Raji (cell line): ENCODE results near the gene PPP1R16B.

Experiments
- POLR2A ChIP-seq: IDR thresholded peaks from 2 replicates; pipeline ENCODE4 v1.6.1; 2011; ENCODE audit warnings: low read depth, low read length, control low read depth; ENCODE audit not compliant: insufficient read depth

PPP1R16B gene

DNA sequence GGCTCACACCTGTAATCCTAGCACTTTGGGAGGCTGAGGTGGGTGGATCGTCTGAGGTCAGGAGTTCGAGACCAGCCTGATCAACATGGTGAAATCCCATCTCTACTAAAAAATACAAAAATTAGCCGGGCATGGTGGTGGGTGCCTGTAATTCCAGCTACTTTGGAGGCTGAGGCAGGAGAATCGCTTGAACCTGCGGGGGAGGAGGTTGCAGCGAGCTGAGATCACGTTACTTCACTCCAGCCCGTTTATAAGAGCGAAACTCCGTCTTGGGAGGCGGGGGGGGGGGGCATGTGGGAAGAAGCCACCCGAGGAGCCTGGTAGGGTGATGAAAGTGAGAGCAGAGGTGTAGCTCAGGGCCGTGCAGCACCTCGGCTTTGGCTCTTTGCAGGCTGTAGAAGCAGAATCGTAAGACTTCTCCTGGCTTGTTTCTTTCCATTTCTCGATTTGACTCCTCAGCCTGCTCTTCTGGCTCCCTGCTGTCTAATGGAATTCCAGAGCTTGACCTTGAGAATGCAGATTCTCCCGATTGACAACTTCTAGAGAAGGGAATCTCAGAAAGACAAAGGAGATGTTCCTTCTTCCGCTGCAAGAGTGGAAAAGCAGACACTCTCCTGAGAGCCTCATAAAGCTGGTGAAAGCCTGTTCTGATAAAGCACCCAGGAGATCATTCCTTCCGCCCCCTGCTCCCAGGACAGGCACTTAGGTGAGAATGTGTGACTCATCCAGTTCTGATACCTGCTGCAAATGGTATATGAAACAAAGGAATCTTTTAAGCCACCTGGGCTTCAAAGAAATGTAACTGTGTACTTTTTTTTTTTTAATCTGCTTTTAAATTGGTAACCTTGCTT is 26.0 kb upstream of the PPP1R16B start:
- TF ChIP-seq POLR2A, result no peak

DNA sequence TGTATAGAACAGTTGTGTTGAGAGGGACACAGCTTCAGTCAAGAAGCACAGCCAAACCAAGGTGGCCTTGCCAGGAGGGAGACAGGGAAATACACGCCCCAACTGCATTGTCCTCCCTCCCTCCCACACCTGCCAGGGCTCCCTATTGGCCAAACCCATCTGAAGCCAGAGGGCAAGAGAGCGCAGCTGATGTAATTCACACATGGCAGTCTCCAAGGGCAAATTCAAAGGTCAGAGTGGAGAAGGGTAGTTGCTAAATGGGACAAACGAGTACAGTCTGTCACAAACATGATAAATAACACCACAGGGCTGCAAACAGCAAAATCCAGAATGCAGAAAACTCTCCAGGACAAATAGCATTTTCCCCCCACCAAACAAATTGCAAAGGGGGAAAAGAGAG is 23.2 kb upstream of the PPP1R16B start:
- no peak for TF ChIP-seq POLR2A

DNA sequence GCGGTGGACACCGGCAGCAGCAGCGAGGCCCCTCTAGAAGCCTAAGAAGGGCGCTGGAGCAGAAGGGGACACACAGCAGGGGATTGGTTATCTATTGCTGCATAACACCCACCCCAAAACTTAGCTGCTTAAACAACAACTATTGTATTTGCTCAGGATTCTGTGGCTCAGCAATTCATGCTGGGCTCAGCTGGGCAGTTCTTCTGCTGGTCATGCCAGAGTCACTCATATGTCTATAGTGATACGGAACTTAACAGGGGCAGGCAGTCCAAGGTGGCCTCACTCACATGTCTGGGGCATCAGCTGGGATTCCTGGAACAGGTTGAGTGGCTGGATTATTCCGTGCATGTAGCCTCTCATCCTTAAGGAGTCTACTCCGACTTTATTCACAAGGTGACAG is 17.6 kb upstream of the PPP1R16B start:
- TF ChIP-seq POLR2A, result no peak

DNA sequence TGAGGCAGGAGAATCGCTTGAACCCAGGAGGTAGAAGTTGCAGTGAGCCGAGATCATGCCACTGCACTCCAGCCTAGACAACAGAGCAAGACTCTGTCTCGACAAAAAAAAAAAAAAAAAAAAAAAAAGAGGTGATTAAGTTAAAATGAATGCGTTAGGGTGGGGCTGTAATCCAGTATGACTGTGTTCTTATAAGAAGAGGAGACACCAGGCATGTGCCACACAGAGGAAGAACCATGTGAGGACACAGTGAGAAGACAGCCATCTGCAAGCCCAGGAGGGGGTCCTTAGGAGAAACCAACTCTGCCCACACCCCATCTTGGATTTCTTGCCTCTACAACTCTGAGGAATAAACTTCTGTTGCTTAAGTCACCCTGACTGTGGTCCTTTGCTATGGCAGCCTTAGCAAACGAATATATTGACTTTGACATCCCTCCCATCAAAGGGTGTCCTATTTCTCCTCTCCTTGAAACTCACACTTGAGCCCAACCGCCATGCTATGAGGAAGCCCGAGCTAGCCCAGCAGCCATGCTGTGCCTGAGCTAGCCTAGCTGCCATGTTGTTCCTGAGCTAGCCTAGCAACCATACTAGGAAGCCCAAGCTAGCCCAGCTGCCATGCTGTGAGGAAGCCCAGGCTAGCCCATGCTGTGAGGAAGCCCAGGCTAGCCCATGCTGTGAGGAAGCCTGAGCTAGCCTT is 15.8 kb upstream of the PPP1R16B start:
- no peak for TF ChIP-seq POLR2A

DNA sequence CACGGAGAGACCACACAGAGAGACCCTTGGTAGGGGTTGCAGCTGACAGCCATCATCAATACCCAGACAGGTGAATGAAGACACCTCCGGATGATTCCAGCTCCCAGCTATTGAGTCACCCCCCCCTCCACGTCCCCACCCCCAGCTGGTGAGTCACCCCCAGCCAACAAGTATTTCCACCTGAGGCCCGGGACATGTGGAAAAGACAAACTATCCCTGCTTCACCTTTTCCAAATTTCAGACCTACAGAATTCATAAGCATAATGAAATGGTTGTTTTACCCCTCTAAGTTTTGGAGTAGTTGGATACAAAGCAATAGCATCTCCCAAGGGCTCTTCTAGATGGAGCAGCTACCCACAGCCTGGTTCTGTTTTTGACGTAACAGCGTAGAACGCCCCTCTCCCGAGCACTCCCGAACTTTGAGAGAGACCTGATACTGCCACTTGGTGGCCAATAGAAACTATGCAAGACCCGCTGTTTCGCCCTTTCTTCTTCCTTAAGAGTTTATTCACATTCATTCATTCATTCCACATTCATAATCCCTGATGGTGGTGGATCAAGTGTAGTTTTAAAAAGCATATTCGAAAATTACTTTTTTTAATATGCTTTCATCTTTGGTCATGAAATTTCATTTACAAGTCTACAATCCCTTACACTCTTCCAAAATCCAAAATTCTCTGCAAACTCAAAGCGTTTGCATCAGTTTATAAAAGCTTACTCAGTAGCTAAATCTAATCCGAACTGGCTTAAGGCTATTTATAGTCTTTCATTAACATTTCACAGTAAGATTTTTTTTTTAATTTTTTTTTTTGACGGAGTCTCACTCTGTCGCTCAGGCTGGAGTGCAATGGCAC is 15.1 kb upstream of the PPP1R16B start:
- no peak for TF ChIP-seq POLR2A

DNA sequence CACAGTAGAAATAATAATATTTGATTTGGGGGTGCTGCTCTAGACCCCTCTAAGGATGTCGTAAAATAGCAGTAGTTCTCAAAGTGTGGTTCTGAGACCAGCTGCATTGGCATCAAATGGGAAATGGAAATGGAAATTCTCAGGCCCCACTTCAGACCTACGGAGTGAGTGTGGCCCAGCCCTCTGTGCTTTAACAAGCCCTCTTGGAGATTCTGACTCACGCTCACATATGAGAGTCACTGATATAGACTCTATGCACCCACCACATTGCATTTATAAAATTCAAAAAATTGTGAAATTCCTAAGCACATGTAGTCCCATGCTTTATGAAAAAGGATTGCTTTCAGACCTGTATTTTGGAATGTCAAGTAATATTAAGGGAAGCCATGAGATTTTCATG is 14.2 kb upstream of the PPP1R16B start:
- no peak for TF ChIP-seq POLR2A

DNA sequence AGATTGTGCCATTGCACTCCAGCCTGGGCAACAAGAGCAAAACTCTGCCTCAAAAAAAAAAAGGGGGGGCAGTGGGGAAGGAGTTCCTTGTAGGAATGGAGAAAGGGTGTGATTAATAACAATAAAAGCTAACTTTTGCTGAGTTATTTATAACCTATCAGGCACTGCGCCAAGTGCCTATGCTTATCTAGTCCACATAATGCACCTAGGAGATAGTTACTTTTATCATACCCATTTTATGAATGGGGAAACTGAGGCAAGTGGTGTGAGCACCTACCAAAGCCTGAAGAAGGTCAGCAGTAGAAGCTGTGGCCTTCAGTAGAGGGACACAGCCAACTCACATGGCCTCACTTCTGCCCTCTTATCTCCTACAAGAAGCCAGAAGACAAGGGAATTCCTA is 13.6 kb upstream of the PPP1R16B start:
- TF ChIP-seq POLR2A, result no peak

DNA sequence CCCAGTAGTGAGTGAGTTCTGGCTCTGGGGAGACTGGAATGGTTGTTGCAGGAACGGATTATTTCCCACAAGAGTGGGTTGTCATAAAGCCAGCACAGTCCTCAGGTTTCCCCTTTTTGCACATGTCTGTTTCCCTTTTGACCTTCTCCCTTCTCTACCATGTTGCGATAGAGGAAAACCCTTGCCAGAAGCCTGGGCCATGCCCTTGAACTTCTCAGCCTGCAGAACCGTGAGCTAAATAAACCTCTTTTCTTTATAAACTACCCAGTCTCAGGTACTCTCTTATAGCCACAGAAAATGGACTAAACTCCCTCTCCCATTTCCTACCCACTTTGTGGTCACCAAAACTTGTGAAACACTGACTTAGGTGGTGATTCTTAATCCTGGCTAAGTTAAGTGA is 7.2 kb upstream of the PPP1R16B start:
- no peak for TF ChIP-seq POLR2A

DNA sequence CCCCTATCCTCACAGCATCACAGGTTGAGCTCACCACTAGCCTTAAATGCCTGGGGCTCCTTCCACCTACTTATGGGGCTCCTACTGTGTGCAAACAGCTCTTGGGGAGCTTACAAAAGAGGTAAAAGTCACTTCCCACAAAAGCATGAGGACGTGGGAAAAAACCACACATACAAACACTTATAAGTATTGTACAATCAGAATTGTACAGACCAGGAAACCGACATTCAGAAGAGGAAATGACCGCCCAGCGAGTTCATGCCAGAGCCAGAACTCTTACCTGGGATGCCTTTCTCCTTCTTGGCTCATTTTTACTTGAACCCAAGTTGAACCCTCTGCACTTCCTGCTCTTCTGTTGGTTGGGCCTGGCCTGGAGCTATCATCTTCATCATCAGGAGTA is 6.3 kb upstream of the PPP1R16B start:
- TF ChIP-seq POLR2A, result no peak

DNA sequence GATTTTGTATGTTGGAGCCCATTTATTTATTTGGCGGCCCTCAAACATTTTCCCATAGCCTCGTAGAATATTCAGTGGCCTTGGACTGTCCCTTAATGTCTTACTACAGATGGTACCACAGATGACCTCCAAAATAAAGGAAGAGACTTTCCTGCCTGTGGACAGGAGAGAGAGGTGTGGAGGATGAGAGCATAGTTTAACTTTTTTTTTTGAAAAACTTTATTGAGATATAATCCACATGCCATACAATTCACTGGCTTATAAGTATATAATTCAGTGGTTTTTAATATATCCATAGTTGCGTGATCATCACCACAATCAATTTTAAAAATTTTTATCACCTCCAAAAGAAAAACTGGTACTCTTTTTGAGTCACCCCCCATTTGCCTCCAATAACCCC is 4.6 kb upstream of the PPP1R16B start:
- no peak for TF ChIP-seq POLR2A

DNA sequence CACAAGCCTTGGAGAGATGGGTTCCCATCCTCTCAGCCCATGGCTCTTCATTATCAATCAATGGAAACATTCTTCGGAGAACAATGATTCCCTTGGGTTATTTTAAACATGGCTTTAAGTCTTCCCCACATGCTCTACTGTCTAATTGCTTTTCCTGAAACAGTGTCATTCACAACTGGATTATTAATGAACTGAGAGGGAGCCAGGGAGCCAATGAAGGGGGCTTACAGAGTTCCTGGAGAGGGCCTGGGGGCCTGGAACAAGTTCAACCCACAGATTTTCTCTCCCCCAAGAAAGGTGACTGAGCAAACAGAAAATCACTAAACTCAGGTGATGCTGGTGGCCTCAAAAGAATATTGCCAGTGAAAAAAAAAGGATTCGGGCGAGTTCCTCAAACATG is 1.3 kb upstream of the PPP1R16B start:
- no peak for TF ChIP-seq POLR2A

DNA sequence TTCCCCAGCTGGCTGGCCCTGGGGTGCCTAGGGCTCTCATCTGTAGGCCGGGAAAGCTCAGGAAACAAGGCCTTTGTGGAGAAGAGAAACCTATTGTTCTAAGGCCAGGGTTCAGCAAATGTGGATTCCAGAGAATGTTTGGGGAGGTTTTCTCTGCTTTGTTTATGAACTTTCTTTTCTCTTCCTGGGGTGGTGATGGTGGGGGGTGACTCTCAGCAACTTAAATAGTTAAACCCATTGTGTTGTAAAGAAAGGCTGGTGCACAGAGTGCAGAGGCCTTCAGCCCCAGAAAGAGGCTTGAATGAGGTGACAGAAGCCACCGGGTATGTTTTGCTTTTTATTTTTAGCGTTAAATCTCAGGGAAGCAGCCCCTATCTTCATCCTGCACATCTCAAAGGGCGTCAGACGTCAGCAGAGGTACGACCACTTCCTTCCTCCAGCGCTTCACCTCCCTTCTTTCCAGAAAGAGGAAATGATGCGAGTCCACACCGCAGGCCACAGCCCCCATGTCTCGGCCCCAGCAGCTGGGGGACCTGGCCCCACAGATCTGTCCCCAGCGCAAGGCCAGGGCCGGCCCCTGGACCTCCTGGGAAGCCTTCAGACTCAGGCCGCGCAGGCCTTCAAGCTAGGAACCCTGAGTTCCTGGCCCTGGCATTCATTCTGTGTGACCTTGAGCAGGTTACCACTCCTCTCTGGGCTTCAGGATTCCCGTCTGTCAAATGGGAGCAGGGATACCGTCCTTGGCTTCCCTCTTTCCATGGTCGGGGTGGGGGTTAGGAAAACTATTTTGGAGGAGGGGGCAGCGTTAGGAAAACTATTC is 605 bp upstream of the PPP1R16B start:
- TF ChIP-seq POLR2A, result no peak

DNA sequence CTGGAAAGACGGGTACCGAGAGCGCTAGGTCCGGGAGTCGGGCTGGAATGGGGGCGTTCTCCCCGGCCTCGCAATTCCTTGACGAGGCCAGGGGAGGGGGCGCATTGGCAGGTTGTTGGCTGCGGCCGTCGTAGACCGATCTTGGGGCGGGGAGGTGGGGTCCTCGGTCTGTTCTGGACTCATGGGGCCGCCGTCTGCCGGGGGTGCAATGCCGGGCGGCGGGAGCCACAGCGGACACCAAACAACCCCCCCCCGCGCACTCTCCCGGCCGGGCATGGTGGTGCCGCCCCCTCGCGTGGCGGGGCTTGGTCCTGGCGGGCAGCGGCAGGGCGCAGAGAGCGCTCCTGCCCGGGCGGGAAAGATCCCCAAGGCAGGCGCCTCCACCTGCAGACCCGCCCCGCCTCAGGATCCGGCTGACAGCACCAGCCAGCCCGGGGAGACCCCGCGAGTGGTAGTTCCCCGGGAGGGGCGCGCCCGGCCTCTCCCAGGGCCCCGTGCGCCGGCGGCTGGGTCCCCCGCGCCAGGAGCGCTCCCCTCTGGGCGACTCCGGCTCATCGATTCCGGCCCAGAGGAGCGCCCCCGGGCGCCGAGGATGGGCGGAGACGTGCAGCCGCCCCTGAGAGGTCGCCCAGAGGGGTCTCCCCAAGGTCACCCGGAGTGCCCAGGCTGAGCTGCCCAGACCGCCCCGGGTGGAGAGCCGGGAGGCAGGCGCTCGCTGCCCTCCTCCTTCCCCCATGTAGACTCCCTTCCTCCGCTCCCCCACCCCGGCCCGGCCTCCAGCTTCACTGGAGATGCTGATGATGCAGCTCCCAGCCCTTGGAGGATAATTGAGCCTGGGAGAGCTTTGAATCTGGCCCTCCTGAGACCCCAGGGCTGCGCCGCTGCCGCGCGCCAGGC is 709 bp downstream of the PPP1R16B start:
- no peak for TF ChIP-seq POLR2A
